ENCODE data around the gene RAD52. TPM values are rescaled to one million over a fixed set of nuclear protein-coding genes. Genes with fewer than 3 reads are reported as not detected.

RAD52 gene
- total RNA-seq, 6 experiments from 2014 or later = 5.6 to 10.5 (median 8.5) TPM

GRCh38 chr12:906062-906585 is 43.4 kb downstream of the RAD52 start:
- no peak overlapping the region for H3K27ac ChIP-seq
- H3K27me3 ChIP-seq = no peaks in the 10 kb centered on the region
- 85% methylated on average over 7 of the region's 10 CpGs for WGBS (ENCODE audit: insufficient coverage, low coverage, low lambda C conversion rate, missing lambda C conversion rate)
- DNase-seq = no peak
- ATAC-seq = no peak
- intact Hi-C loops (cut with DNase I) = no loop called here
- TF ChIP-seq POLR2A (IDR thresholded peaks at IDR 0.05) = no peak
- TF ChIP-seq CTCF (IDR thresholded peaks at IDR 0.05) = no peak
- no peak overlapping the region for H3K4me3 ChIP-seq
- H3K4me1 ChIP-seq = peaks cover 0 to 26% (median 0%) of the 10 kb centered on the region in 4 donors
- H3K36me3 ChIP-seq = peaks cover 6 to 71% (median 29%) of the 10 kb centered on the region in 4 donors
- no peaks in the 10 kb centered on the region for H3K9me3 ChIP-seq

- peaks cover 6 to 72% (median 33%) of the 10 kb centered on the region in 4 donors for H3K36me3 ChIP-seq
- H3K4me3 ChIP-seq = no peak overlapping the region
- 87% methylated on average over 8 of the region's 9 CpGs for WGBS (ENCODE audit: insufficient coverage, low coverage, low lambda C conversion rate, missing lambda C conversion rate)
- no peaks in the 10 kb centered on the region for H3K9me3 ChIP-seq
- peaks cover 0 to 26% (median 0%) of the 10 kb centered on the region in 4 donors for H3K4me1 ChIP-seq
- no peak overlapping the region for H3K27ac ChIP-seq
- TF ChIP-seq POLR2A (IDR thresholded peaks at IDR 0.05) (no peak), CTCF (IDR thresholded peaks at IDR 0.05) (no peak)
- no peak for DNase-seq
- peak in 1 of 4 donors; percentile 13 for ATAC-seq
- intact Hi-C loops (cut with DNase I) = no loop called here
- H3K27me3 ChIP-seq = no peaks in the 10 kb centered on the region
These were observed 44.0 kb downstream of the RAD52 start for GRCh38 chr12:905261-906031.

- no peak overlapping the region for H3K27ac ChIP-seq
- H3K27me3 ChIP-seq = no peaks in the 10 kb centered on the region
- no peak overlapping the region for H3K4me3 ChIP-seq
- ATAC-seq = no peak
- no peak for TF ChIP-seq POLR2A (IDR thresholded peaks at IDR 0.05)
- no peak for TF ChIP-seq CTCF (IDR thresholded peaks at IDR 0.05)
- WGBS (ENCODE audit: insufficient coverage, low coverage, low lambda C conversion rate, missing lambda C conversion rate) = 56% methylated on average over 4 of the region's 5 CpGs
- intact Hi-C loops (cut with DNase I) = no loop called here
- H3K9me3 ChIP-seq = no peaks in the 10 kb centered on the region
- peaks cover 0 to 26% (median 0%) of the 10 kb centered on the region in 4 donors for H3K4me1 ChIP-seq
- no peak for DNase-seq
- H3K36me3 ChIP-seq = peaks cover 6 to 66% (median 33%) of the 10 kb centered on the region in 4 donors
These were observed 45.5 kb downstream of the RAD52 start for GRCh38 chr12:904010-904414.

GRCh38 chr12:903055-903454 is 46.4 kb downstream of the RAD52 start:
- peaks cover 6 to 66% (median 29%) of the 10 kb centered on the region in 4 donors for H3K36me3 ChIP-seq

More at GRCh38 chr12:903055-903454, 46.4 kb downstream of the RAD52 start:
- intact Hi-C loops (cut with DNase I) = no loop called here
- Histone ChIP-seq H3K4me1 (peaks cover 0 to 26% (median 0%) of the 10 kb centered on the region in 4 donors), H3K27me3 (no peaks in the 10 kb centered on the region), H3K4me3 (no peak overlapping the region), H3K27ac (no peak overlapping the region), H3K9me3 (no peaks in the 10 kb centered on the region)
- peak; percentile 67 to 79 (median 70) for ATAC-seq
- 57% methylated on average over 5 of the region's 5 CpGs for WGBS (ENCODE audit: insufficient coverage, low coverage, low lambda C conversion rate, missing lambda C conversion rate)
- TF ChIP-seq CTCF (IDR thresholded peaks at IDR 0.05) (no peak), POLR2A (IDR thresholded peaks at IDR 0.05) (no peak)
- no peak for DNase-seq
